Vagina (tissue), 2 donors: ENCODE data around the gene CELA2B. TPM values are rescaled to one million over a fixed set of nuclear protein-coding genes. Genes with fewer than 3 reads are reported as not detected.
A peak's percentile ranks its signal among the peaks of the same experiment; 100 is the strongest.

ENCODE experiments used
- DNase-seq, 2 donors: peaks; one replicate each; pipeline ENCODE4 v3.0.0-alpha.2; 2017; ENCODE audit errors: extremely low spot score in 2 of 2
- H3K27ac ChIP-seq: fragments of 200-600 bp; sonication (generic); one replicate; pipeline ENCODE4 v1.5.1; 2019
- H3K27me3 ChIP-seq: fragments of 200-600 bp; sonication (generic); one replicate; pipeline ENCODE4 v1.5.1; 2019
- H3K36me3 ChIP-seq, 2 donors: fragments of 200-600 bp; sonication (generic); one replicate each; pipeline ENCODE4 v1.5.1; 2017 to 2019
- H3K4me1 ChIP-seq: fragments of 200-600 bp; sonication (generic); one replicate; pipeline ENCODE4 v1.5.1; 2019
- H3K4me3 ChIP-seq, 2 donors: fragments of 200-600 bp; sonication (generic); 1 replicate in 1 of 2; 2 replicates in 1 of 2; pipeline ENCODE4 v1.5.1; 2016 to 2019
- H3K9me3 ChIP-seq: fragments of 200-600 bp; sonication (generic); one replicate; pipeline ENCODE4 v1.5.1; 2019
- CTCF ChIP-seq, 3 experiments: fragments of 450-650 bp in 2 of 3; fragments of 200-600 bp in 1 of 3; sonication (generic) in 1 of 3; IDR thresholded peaks; one replicate each; pipeline ENCODE4 v1.5.1; 2017 to 2019; ENCODE audit warnings: antibody characterized with exemption in 3 of 3, mild to moderate bottlenecking in 2 of 3, moderate library complexity in 2 of 3
- POLR2A ChIP-seq, 2 donors: fragments of 450-650 bp; IDR thresholded peaks; one replicate each; pipeline ENCODE4 v1.6.1; 2017; ENCODE audit warnings: antibody characterized with exemption in 2 of 2, mild to moderate bottlenecking in 2 of 2, moderate library complexity in 2 of 2
- POLR2AphosphoS5 ChIP-seq, 2 donors: sonication (generic); formaldehyde crosslinking; IDR thresholded peaks; one replicate each; pipeline ENCODE4 v1.9.0; 2017; ENCODE audit warnings: antibody characterized with exemption in 2 of 2, mild to moderate bottlenecking in 2 of 2, low read depth in 1 of 2; ENCODE audit not compliant: insufficient read depth in 1 of 2
- intact Hi-C: fragments of 100-400 bp; cut with DNase I; formaldehyde crosslinking; loops from one replicate; pipeline ENCODE4 v1.15.1; 2023
- total RNA-seq: library from RNA; depleted of rRNA; stranded (reverse); fragments of >200 nt; gene quantifications from one replicate; pipeline ENCODE4 v1.2.3, GENCODE V29; 2016

Gene CELA2B
- total RNA-seq, 1 donor from 2014 or later: not detected

GRCh38 chr1:15493869-15494390 is 18.0 kb downstream of the CELA2B start:
- H3K4me1 ChIP-seq: no peaks in the 10 kb centered on the region
- intact Hi-C loops: no loop called here
- peaks cover 0 to 14% of the 10 kb centered on the region in 2 donors for H3K36me3 ChIP-seq
- H3K27ac ChIP-seq: no peak overlapping the region
- H3K27me3 ChIP-seq: no peaks in the 10 kb centered on the region
- DNase-seq: no peak
- H3K9me3 ChIP-seq: no peaks in the 10 kb centered on the region
- H3K4me3 ChIP-seq: no peak overlapping the region
- TF ChIP-seq POLR2A (IDR thresholded peaks at IDR 0.05): no peak
- no peak for TF ChIP-seq CTCF (IDR thresholded peaks at IDR 0.05)
- no peak for TF ChIP-seq POLR2AphosphoS5 (IDR thresholded peaks at IDR 0.05; ENCODE audit: insufficient read depth in 1 of 2, low read depth in 1 of 2)

GRCh38 chr1:15500184-15501178 is 24.6 kb downstream of the CELA2B start:
- Histone ChIP-seq H3K36me3 (peaks cover 0 to 8% of the 10 kb centered on the region in 2 donors), H3K4me1 (no peaks in the 10 kb centered on the region), H3K27me3 (no peaks in the 10 kb centered on the region), H3K9me3 (no peaks in the 10 kb centered on the region), H3K27ac (no peak overlapping the region), H3K4me3 (no peak overlapping the region)
- no peak for DNase-seq
- intact Hi-C loops: no loop called here
- TF ChIP-seq POLR2A (IDR thresholded peaks at IDR 0.05): no peak
- no peak for TF ChIP-seq POLR2AphosphoS5 (IDR thresholded peaks at IDR 0.05; ENCODE audit: insufficient read depth in 1 of 2, low read depth in 1 of 2)
- no peak for TF ChIP-seq CTCF (IDR thresholded peaks at IDR 0.05)

- H3K4me3 ChIP-seq: no peak overlapping the region
- H3K27ac ChIP-seq: no peak overlapping the region
- intact Hi-C loops: no loop called here
- H3K4me1 ChIP-seq: no peaks in the 10 kb centered on the region
- H3K9me3 ChIP-seq: no peaks in the 10 kb centered on the region
- TF ChIP-seq CTCF (IDR thresholded peaks at IDR 0.05) (peak in 1 of 3 experiments; percentile 7), POLR2AphosphoS5 (IDR thresholded peaks at IDR 0.05; ENCODE audit: insufficient read depth in 1 of 2, low read depth in 1 of 2) (no peak), POLR2A (IDR thresholded peaks at IDR 0.05) (no peak)
- no peaks in the 10 kb centered on the region for H3K27me3 ChIP-seq
- no peak for DNase-seq
- H3K36me3 ChIP-seq: peaks cover 0 to 13% of the 10 kb centered on the region in 2 donors
These were observed 25.5 kb downstream of the CELA2B start for GRCh38 chr1:15501208-15502032.

- intact Hi-C loops: no loop called here
- Histone ChIP-seq H3K36me3 (peaks cover 0 to 13% of the 10 kb centered on the region in 2 donors), H3K4me1 (no peaks in the 10 kb centered on the region), H3K27me3 (no peaks in the 10 kb centered on the region), H3K9me3 (no peaks in the 10 kb centered on the region), H3K4me3 (no peak overlapping the region), H3K27ac (no peak overlapping the region)
- DNase-seq: no peak
- TF ChIP-seq POLR2A (IDR thresholded peaks at IDR 0.05) (no peak), CTCF (IDR thresholded peaks at IDR 0.05) (no peak)
These were observed 28.5 kb downstream of the CELA2B start for GRCh38 chr1:15504436-15504835.
